ENCODE results near the gene TSPAN9. TPM values are rescaled to one million over a fixed set of nuclear protein-coding genes. Genes with fewer than 3 reads are reported as not detected.

The TSPAN9 gene
- polyA plus RNA-seq, 1 of the 3 experiments (the other 2 are of a cell fraction), result 34.9 TPM

- no peak for TF ChIP-seq CHD2 (IDR thresholded peaks at IDR 0.05; ENCODE audit: low read length, partially characterized antibody)
These were observed 7.5 kb upstream of the TSPAN9 start (continued) for GRCh38 chr12:3069714-3070113.

- peaks cover 0 to 3% of the 10 kb centered on the region in 2 experiments; a peak in 1 of 4 replicates for H3K4me1 ChIP-seq (ENCODE audit: control insufficient read depth in 1 of 2, insufficient read depth in 2 of 2, low read depth in 1 of 2, low read length in 1 of 2)
- no peaks in the 10 kb centered on the region for H3K9me3 ChIP-seq
- no peaks in the 10 kb centered on the region for H3K79me2 ChIP-seq (ENCODE audit: insufficient read depth)
- ChIA-PET CTCF (interaction anchor here (0.7 to 11.3 kb wide), 3 partner anchors 12 to 204 kb away, joined by 3 to 165 read pairs (median 3); no protein-coding TSS in a partner anchor), POLR2A (no interaction called here)
- DNase-seq, result no peak
- no peaks in the 10 kb centered on the region for H4K20me1 ChIP-seq (ENCODE audit: insufficient read depth)
- no peaks in the 10 kb centered on the region for H3K9me2 ChIP-seq
- H3K36me3 ChIP-seq (replicated peaks in 1 of 2; ENCODE audit: control insufficient read depth in 1 of 2, insufficient read depth in 2 of 2, low read length in 1 of 2), result no peaks in the 10 kb centered on the region
- no peak overlapping the region for H2AFZ ChIP-seq (ENCODE audit: low read depth)
- TF ChIP-seq RCOR1 (IDR thresholded peaks at IDR 0.05; ENCODE audit: low read length), result no peak
- no peak for TF ChIP-seq EZH2phosphoT487 (IDR thresholded peaks at IDR 0.05; ENCODE audit: borderline replicate concordance, low read depth)
- TF ChIP-seq RAD21 (IDR thresholded peaks at IDR 0.05; ENCODE audit: low read length), result no peak
- no peak for TF ChIP-seq SMC3 (IDR thresholded peaks at IDR 0.05; ENCODE audit: low read depth, low read length)
- no peak for TF ChIP-seq JUND (IDR thresholded peaks at IDR 0.05)
- no peak for TF ChIP-seq ZBTB33 (IDR thresholded peaks at IDR 0.05; ENCODE audit: borderline replicate concordance, low read depth)
- no peak for TF ChIP-seq SIN3A (IDR thresholded peaks at IDR 0.05; ENCODE audit: borderline replicate concordance, low read depth, low read length)
- TF ChIP-seq MAX (IDR thresholded peaks at IDR 0.05; ENCODE audit: low read depth), result no peak
- TF ChIP-seq REST (IDR thresholded peaks at IDR 0.05; ENCODE audit: low read depth, low read length), result no peak
- no peak for TF ChIP-seq USF1 (IDR thresholded peaks at IDR 0.05; ENCODE audit: borderline replicate concordance, low read depth)
- no peak for TF ChIP-seq RXRA (IDR thresholded peaks at IDR 0.05; ENCODE audit: borderline replicate concordance, low read depth)
- TF ChIP-seq POLR2AphosphoS5 (IDR thresholded peaks at IDR 0.05; ENCODE audit: low read depth, low read length), result no peak
- no peak for TF ChIP-seq CTCF (IDR thresholded peaks at IDR 0.05)
- H3F3A ChIP-seq (replicated peaks; ENCODE audit: insufficient read depth), result no peaks in the 10 kb centered on the region
- H3K27me3 ChIP-seq (ENCODE audit: insufficient read depth), result no peaks in the 10 kb centered on the region
- WGBS (ENCODE audit: low lambda C conversion rate), result 89% methylated on average over 8 of the region's 8 CpGs
- H3K4me2 ChIP-seq, result no peak overlapping the region
- no peak overlapping the region for H3K4me3 ChIP-seq (ENCODE audit: low read depth in 2 of 2, low read length in 1 of 2)
- H3K9ac ChIP-seq, result no peak overlapping the region
- no peak overlapping the region for H3K27ac ChIP-seq (ENCODE audit: low read depth in 2 of 2, low read length in 1 of 2)
These were observed 6.1 kb upstream of the TSPAN9 start for GRCh38 chr12:3071107-3071506.

Data from SK-N-SH (cell line).